ENCODE results near the gene SLAMF9.
A peak's percentile ranks its signal among the peaks of the same experiment; 100 is the strongest.

Gene SLAMF9

DNA sequence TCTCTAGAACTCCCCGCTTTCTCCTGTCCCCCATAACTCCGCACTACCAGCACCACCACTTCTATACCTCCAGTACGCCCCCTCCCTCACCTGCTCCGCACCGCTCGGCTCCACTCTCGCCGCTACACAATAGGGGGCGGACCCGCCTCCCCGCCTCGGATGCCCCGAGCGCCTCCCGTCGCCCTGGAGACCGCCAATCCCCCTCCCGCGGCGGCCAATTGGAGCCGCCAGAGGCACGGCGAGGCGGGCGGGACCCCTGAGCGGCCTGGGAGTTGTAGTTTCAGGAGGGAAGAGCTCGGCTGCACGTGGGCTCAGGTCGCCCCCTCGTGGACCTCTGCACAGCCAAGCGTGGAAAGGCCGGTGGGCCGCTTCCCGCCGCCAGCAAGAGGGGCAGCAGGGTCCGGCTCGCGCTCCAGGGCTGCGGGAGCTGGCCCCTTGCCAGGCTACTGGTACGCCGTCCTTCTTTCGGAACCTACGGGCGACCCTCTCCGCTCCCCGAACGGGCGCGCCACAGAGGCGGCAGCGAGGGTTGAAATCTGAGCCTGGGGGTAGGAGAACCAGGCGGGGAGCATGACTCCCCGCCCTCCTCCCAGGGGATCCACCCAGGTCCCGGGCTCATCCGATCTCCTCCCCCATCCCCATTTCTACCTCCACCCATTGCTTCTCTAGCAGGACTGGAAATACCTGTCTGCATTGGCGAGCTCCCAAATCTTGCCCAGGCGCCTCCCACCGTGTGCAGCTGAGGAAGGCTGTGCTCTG lies 8.4 kb downstream of the SLAMF9 start, which contains the start of gene IGSF9:
Gene IGSF9, minus strand, starts transcription at position 131 of the 759 bp plus-strand sequence. CDS start 2,159 bp downstream, outside the sequence.
- DNase-seq, result no peak

GRCh38 chr1:159944623-159945455 lies 9.2 kb downstream of the SLAMF9 start:
- DNase-seq, result no peak

DNA sequence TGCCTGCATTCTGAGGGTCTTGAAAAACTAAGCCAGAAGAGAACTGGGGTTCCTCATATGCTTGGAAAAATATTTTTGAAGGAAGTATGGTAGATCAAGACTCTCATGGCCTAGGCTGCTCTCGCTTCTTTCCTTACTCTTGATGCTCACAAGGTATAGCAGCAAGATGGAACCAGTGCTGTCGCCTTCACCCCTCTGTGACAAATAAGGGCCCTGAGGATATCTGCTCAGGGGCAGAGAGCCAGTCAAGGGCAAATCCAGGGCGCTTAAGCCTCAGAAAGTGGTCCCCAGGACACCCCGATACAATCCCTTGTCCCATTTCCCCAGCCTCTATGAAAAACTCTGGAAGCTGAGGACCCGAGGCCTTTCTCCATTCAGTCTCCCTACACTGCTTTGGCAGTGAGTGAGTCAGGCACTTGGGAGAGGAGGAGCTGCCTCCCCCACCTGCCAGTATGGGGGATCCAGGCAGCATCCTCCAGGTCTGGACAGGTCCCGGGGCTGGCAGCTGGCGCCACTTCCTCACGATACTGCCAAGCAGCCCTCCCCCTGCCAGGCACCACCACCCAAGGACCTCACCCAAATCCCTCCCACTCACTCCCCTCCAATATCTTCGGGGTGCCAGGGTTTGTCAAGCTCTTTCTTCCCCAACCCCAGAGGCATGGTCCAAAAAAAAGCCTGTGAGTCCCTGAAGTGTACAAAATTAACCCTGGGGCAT lies 10.0 kb downstream of the SLAMF9 start:
- no peak for DNase-seq

DNA sequence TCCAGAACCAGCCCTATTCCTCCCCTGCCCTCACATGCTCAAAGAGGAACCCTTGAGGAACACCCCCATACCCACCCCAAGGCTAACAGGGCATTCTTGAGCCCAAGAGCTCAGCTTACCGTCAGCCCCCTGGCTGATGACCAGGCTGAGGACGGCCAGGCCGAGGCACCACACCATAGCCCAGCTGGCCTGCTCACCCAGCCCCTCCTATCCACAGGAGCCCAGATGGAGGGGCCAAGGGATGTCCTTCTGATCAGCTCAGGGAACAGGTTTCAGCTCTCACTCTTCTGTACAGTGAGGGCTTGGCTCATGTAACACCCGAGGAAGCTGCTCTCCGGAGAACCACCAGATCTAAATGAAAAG lies 10.8 kb downstream of the SLAMF9 start:
- no peak for DNase-seq

DNA sequence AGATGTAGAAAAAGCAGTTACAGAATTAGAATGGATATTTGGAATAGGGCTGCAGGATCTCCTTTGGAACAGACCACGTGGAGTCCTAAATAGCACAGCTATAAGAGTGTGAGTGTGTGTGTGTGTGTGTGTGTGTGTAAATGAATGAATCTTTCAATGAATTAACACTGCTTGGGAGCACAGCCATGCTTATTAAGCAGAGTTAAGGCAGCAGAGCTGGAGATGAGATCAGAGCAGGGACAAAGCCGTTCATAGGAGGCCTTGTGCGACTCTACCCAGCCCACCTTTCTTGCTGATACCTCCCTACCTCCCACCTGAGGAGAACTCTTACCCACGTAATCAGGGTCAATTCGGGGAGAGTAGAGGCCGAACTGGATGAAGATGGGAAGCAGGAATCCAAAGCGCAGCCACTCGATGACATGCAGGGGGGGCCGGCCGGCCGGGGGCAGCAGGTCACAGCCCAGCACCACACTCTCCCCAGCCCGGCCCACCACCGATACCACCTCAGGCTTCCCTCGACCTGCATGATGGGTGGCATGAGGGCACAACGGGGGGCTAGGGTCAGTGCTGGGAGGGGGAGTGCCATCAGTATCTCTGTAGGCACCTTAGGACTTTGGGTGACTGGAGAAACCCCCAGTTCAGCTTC lies 11.3 kb downstream of the SLAMF9 start:
- no peak for DNase-seq

DNA sequence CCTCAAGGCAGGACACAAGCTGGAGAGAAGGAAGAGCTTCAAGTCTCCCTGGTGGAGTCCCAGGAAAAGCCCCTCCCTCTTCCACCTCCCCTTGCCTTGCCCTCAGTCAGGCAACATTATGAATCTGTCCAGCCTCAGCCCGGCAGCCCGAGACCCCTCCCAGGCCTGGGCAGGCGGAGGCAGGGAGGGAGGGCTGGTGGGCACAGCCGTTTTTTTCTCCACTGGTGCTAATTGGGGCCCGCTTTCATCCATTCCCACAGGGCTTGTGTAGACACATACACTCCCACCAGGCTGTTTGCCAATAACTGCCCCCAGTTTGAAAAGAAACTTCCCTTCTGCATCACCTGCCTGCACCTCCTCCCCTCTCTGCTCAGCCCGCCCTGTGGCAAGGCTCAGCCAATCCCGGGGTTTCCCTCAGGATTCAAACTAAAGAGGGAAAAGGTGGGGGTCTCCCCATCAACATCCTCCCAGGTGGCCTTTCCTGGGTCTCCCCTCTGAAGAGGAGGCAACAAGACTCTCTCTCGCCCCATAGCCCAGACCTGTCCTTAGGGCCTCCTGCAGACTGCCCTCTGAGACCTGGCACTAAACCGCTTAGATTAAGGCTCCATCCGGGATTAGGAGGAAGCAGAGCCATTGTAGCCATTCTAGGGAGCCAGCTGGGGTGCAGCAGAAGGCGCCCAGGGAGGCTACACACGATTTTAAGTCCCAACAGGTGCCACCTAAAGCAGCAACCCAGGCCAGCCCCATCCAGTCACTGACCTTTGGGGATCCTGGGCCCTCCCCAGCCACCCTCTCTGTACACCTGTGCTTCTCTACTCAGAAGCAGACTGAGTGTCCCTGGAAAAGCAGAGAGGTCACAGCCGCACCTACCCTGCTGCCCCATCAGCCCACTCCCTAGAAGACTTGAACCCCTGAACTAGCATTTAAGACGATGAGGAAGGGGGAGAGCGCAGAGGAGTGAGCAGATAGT lies 12.2 kb downstream of the SLAMF9 start:
- DNase-seq, result no peak

DNA sequence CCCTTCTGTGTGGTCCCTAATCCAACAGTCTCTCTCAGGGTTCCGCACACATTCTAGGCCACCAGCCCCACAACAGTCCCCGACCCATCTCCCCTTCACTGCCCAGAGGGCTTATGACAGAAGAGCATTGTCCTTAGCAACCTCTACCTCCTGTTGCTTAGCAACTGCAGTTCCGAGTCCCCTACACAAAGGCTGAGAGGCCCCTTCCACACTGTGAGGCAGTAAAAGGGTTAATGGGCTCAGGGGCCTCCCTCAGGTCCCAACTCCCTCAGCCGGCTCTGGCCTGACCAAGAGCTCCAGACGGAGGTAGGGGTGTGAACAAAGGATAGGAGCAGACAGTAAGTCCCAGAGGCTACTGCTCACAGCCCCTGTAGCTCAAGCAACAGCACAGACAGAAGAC lies 12.9 kb downstream of the SLAMF9 start:
- no peak for DNase-seq

- no peak for DNase-seq
Measured at GRCh38 chr1:159940006-159940620, 13.9 kb downstream of the SLAMF9 start.

DNA sequence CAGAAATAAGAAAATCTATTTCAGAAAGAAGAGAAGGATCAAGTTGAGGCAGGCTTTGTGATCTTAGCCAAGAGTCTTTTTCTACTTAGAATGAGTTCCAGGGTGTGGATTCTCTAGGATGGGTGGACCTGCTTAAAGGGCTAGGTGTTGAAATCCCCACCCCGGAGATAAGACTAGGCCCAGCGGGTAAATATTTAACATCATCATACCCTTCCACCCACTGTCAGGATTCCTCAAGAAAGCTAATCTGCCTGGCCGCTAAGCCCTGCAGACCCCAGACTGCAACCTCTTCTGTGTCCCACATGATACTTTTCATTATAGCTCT lies 14.4 kb downstream of the SLAMF9 start:
- DNase-seq, result no peak

DNA sequence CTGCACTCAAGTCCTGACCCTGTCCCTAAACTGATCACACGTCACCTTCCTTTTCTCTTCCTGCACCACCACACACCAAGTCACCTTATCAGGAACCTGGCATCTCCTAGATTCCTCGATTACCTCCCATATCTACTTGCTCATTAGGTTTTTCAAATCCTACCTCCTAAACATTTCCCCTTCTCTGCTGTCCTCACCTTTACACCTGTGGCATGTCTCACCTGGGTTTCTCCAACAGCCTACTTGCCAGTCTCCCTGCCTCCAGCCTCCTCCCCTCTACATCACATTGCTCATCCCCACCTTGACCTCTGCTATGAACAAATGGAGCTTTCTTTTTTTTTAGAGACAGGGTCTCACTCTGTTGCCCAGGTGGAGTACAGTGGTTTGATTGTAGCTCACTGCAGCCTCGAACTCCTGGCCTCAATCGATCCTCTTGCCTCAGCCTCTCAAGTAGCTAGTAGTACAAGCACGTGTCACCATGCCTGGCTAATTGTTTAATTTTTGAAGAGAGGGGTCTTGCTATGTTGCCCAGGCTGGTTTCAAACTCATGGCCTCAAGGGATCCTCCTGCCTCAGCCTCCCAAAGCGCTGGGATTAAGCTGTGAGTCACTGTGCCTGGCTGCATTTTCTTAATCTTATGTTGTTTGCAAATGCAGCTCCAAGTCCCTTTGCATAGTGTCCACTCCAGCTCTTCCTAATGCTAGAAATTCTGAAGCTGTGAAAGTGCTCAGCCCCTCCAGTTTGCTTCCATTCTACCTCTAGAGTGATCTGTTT lies 14.9 kb downstream of the SLAMF9 start:
- DNase-seq, result no peak

DNA sequence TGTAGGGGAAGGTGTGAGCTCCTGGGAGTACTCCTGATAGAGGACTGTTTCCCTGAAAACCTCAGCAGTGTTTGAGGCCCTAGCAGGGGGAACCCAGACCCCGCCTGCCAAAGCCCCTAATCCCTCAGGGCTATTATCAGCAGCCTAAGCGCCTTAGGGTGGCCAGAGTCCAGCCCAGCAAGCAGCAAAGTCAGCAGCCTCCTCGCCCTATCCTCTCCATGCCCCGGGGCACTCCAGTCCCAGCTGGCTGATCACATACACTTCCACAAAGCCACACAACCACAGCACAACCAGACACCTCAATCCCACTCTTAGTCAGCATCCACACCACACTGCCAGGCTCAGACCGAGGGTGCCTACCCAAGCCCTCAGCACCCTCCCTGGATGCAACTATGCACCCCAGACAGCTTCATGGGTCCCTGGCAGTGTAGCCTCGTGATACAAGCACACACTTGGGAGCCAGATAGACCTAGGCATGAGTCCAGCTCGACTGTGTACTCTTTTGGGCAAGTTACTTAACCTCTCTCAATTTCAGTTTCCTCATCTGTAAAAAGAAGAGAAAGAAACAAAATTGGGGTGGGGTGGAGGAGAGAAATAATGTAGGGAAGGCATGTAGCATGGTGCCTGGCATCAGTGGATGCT lies 15.7 kb downstream of the SLAMF9 start:
- no peak for DNase-seq

DNA sequence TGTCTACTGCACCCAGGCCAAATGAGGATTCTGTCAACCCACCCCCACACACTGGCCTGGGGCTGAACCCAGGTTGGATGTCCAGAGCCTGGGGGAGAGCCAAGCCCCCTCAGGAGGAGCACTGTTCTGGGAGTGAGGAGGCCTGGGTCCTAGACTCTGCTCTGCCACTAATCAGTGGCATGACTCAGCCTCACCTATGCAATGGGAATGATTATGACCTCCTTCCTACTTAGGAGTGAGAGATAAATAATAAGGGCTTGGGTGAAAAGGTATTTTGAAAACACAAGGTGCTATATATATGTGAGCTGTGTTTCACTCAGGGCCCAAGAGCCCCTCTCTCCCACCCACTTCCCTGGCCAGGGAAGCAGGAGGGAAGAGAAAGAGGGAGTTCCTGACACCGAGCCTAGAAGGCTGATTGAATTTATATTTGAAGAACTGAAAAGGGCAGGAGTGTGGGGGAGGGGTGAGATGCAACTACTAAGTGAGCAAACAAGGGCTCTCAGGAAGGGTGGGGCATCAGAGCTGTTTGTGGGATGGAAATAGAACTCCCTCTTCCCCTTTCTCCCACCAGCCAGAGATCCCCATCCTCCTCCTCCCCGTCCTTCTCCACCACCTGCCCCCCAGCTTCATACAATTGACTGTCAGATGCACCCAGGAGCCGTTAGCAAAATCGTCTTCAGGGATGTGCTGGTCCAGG lies 16.8 kb downstream of the SLAMF9 start:
- DNase-seq, result no peak

DNA sequence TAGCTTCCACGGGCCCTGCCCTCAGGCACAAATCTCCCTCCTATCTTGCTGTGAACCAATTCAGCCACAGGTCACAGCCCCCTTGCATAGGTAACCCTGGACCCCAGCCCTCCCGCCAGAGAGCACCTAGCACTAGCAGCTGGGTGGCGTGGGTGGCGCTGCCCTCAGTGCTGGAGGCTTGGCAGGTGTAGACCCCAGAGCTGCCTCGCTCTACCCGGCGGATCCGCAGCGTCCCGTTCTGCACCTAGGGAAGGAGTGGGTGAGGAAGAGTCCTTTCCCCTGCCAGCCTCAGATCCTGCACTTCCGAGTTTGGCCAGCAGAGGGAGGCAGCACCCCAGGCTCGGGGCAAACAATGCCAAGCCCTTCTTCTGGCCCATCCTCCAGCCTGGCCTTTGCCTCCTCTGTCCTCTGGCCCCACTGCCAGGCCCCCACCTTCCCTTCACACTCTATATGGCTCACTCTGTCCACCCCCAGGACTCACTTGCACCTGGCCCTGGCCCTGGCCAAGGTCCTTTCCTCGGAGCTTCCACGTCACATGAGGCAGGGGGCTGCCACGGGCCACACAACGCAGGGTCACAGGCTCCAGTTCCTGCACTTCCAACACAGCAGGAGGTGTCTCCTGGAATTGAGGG lies 17.6 kb downstream of the SLAMF9 start:
- DNase-seq, result peak; percentile 39

GRCh38 chr1:159935719-159936272 lies 18.2 kb downstream of the SLAMF9 start:
- DNase-seq, result no peak

GRCh38 chr1:159935305-159935704 lies 18.7 kb downstream of the SLAMF9 start:
- DNase-seq, result no peak

- DNase-seq, result no peak
Measured at GRCh38 chr1:159934136-159935039, 19.6 kb downstream of the SLAMF9 start.

GRCh38 chr1:159933347-159933746 lies 20.7 kb downstream of the SLAMF9 start:
- no peak for DNase-seq

All from NK-92 treated with Interleukin-12 subunit alpha and Interleukin-12 subunit beta, amount 100 ng/mL, for 24 hours (cell line).